Activated CD4-positive, alpha-beta T cell treated with anti-CD3 and anti-CD28 coated beads for 36 hours (primary cell): ENCODE measurements around the gene RGS7. TPM values are rescaled to one million over a fixed set of nuclear protein-coding genes. Genes with fewer than 3 reads are reported as not detected.

Experiments
- ATAC-seq: fragments of 200-7000 bp; cut with Tn5 transposase; one replicate; pipeline ENCODE4 v1.10.0; 2021; ENCODE audit warnings: mild to moderate bottlenecking, moderate library complexity
- CTCF ChIA-PET: fragments of 350-600 bp; sonication (Branson Sonifier 250); formaldehyde crosslinking; loops from one replicate; lab custom pipeline; 2021; ENCODE audit warnings: antibody characterized with exemption; lab: Charles Lee
- POLR2A ChIA-PET: fragments of 350-600 bp; sonication (Branson Sonifier 250); formaldehyde crosslinking; loops from one replicate; lab custom pipeline; 2021; ENCODE audit warnings: antibody characterized with exemption, inconsistent platforms; lab: Charles Lee
- DNase-seq: peaks from one replicate; pipeline ENCODE4 v3.0.0-alpha.2; 2020
- H3K27ac Mint-ChIP-seq: one replicate; pipeline ENCODE4 v1.8.0; 2021; ENCODE audit warnings: mixed read lengths
- H3K27me3 Mint-ChIP-seq: one replicate; pipeline ENCODE4 v1.8.0; 2021; ENCODE audit warnings: mixed read lengths
- H3K36me3 Mint-ChIP-seq: one replicate; pipeline ENCODE4 v1.8.0; 2021; ENCODE audit warnings: low read depth, mixed read lengths
- H3K4me1 Mint-ChIP-seq: one replicate; pipeline ENCODE4 v1.8.0; 2021; ENCODE audit warnings: mixed read lengths
- H3K4me3 Mint-ChIP-seq: one replicate; pipeline ENCODE4 v1.8.0; 2021; ENCODE audit warnings: mild to moderate bottlenecking, moderate library complexity, mixed read lengths
- H3K9me3 Mint-ChIP-seq: one replicate; pipeline ENCODE4 v1.8.0; 2021; ENCODE audit warnings: low read depth, mixed read lengths
- intact Hi-C, 2 experiments: fragments of 100-400 bp; cut with DNase I in 1 of 2; cut with micrococcal nuclease in 1 of 2; formaldehyde crosslinking; loops; one replicate each; pipeline versions ENCODE4 v1.14.2 to v1.15.1; 2022 to 2024; cut with DNase I, micrococcal nuclease
- total RNA-seq, 2 experiments: library from RNA; stranded (reverse); gene quantifications; one replicate each; pipeline ENCODE4 v1.2.3, GENCODE V29; 2021

RGS7 gene
- total RNA-seq, 2 experiments from 2014 or later: not detected

DNA sequence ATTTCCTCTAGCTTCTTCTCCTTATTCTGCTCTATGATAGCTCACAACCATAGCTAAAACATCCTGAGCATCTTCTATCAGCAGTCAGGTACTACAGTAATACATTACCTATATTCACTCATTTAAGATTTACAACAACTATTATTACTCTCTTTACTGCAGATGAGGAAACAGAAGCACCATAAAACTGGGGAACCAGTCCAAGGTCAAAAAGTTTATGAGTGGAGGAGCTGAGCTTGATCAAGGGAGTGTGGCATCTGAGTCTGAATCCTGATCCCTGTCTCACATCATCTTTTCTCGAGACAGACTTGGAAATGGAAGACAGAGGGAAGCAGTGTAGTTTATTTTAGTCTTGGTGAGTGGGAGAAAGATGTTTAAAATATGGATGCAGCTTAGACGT, 288.6 kb downstream of the RGS7 start:
- peaks cover 2% of the 10 kb centered on the region for H3K9me3 Mint-ChIP-seq
- no peaks in the 10 kb centered on the region for H3K4me1 Mint-ChIP-seq
- ATAC-seq (no peak), DNase-seq (no peak)
- POLR2A ChIA-PET: no interaction called here
- no peak overlapping the region for H3K4me3 Mint-ChIP-seq
- intact Hi-C loops: no loop called here
- no peaks in the 10 kb centered on the region for H3K27me3 Mint-ChIP-seq
- CTCF ChIA-PET: no interaction called here
- no peaks in the 10 kb centered on the region for H3K36me3 Mint-ChIP-seq
- no peak overlapping the region for H3K27ac Mint-ChIP-seq

GRCh38 chr1:241063276-241063675, 293.7 kb downstream of the RGS7 start:
- Mint-ChIP-seq H3K27me3 (no peaks in the 10 kb centered on the region), H3K27ac (no peak overlapping the region), H3K4me1 (no peaks in the 10 kb centered on the region), H3K9me3 (peaks cover 13% of the 10 kb centered on the region), H3K4me3 (no peak overlapping the region), H3K36me3 (no peaks in the 10 kb centered on the region)
- intact Hi-C loops: no loop called here
- ATAC-seq (no peak), DNase-seq (no peak)
- ChIA-PET CTCF (no interaction called here), POLR2A (no interaction called here)

- Mint-ChIP-seq H3K27ac (no peak overlapping the region), H3K27me3 (no peaks in the 10 kb centered on the region), H3K4me1 (no peaks in the 10 kb centered on the region), H3K4me3 (no peak overlapping the region), H3K36me3 (no peaks in the 10 kb centered on the region), H3K9me3 (peaks cover 13% of the 10 kb centered on the region)
- POLR2A ChIA-PET: no interaction called here
- CTCF ChIA-PET: interaction anchor here (0.7 kb wide), 1 partner anchor 1810 kb away, joined by 3 read pairs; no protein-coding TSS in a partner anchor
- intact Hi-C loops: no loop called here
- no peak for ATAC-seq
- DNase-seq: no peak
Measured at GRCh38 chr1:241061062-241061461, 295.9 kb downstream of the RGS7 start.

DNA sequence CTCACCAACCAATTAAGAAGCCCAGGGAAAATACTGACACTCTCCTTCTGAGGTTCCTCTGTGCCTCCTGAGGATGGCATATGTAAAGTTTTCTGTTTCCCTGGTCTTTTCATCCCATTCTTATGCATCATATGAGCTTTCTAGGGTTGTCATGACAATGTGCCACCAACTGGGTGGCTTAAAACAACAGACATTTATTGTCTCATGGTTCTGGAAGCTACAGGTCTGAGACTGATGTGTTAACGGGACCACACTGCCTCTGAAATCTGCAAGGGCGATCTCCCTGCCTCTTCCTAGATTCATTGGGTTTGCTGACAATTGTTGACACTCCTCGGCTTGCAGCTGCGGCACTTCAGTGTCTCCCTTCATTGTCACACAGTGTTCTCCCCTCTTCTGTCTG, 308.4 kb downstream of the RGS7 start:
- Mint-ChIP-seq H3K36me3 (no peaks in the 10 kb centered on the region), H3K4me3 (no peak overlapping the region), H3K27me3 (no peaks in the 10 kb centered on the region), H3K9me3 (no peaks in the 10 kb centered on the region), H3K4me1 (no peaks in the 10 kb centered on the region), H3K27ac (no peak overlapping the region)
- no peak for DNase-seq
- no peak for ATAC-seq
- POLR2A ChIA-PET: no interaction called here
- intact Hi-C loops: no loop called here
- CTCF ChIA-PET: no interaction called here

DNA sequence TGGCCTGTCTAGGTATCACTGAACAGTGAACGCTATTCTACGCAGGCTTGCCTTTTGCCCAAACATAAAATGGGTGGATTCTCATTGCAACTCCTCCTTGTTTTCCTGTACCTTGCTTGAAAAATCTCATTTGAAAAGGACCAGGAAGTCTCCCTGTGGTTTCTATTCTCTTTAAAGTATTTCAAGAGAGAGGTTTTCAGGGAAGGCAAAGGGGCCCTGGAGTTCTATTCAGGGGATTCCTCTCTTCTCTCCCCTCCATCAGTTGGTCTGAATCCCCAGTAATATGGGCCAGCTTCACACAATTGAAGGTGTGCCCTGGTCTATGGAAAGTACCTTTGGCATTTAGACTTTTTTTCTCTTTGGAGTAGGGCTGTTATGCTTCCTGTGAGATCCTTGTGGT, 311.3 kb downstream of the RGS7 start:
- Mint-ChIP-seq H3K4me3 (no peak overlapping the region), H3K27ac (no peak overlapping the region), H3K36me3 (no peaks in the 10 kb centered on the region), H3K9me3 (peaks cover 1% of the 10 kb centered on the region), H3K27me3 (no peaks in the 10 kb centered on the region), H3K4me1 (no peaks in the 10 kb centered on the region)
- DNase-seq (no peak), ATAC-seq (no peak)
- intact Hi-C loops: no loop called here
- POLR2A ChIA-PET: no interaction called here
- CTCF ChIA-PET: interaction anchor here (0.8 kb wide), 1 partner anchor 1920 kb away, joined by 3 read pairs; no protein-coding TSS in a partner anchor

DNA sequence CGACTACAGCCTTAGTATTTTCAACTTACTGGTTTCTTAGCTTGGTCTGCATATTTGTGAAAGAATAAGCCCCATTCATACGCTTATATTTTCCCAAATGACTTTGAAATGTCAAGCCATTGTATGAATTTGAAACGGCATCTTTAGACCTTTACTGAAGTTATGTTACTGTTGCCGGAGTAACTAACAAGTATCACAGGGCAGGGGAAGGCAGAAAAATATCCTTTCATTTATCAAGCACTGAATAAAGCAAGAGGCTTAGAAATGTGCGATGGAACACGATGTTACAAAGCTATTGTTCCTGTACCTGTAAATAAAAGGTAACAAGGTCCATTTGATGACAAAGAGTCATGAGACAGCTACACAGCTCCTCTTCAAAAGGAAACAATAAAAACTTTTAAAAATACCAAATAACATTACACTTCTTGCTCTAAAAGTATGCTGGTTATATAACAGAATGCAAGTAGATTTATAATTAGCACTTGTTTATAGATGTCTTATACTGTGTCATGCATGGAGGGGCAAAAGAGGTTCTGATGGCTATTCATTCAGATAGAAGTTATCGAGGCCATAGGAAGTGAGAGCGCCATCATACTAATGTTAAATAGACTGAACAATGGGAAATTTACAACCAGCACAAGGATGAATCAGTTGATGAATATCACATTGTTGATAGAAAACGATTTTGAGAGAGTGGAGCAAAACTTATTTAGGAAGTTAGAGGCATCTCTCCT, 322.6 kb downstream of the RGS7 start:
- peaks cover 8% of the 10 kb centered on the region for H3K9me3 Mint-ChIP-seq
- ATAC-seq: no peak
- CTCF ChIA-PET: no interaction called here

DNA sequence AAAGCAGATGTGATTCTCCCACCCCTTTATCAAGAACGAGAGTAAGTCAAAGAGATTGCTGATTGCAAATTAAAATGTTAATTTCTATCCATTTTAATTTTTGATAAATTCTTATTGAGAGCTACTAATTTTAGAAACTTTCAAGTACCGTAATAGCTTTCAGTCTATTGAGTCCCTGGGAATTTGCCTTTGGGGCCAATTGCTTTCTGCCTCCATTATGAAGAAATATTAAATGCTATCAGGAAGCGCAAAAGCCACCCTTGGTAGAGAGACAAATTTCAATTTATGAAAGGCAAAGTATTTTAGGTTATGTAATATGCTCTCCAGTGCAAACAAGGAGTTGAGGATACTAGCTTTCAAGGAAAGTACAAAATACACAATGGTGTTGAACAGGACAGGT, 332.2 kb downstream of the RGS7 start:
- Mint-ChIP-seq H3K9me3 (peaks cover 10% of the 10 kb centered on the region), H3K36me3 (no peaks in the 10 kb centered on the region), H3K27ac (no peak overlapping the region), H3K27me3 (no peaks in the 10 kb centered on the region), H3K4me1 (no peaks in the 10 kb centered on the region), H3K4me3 (no peak overlapping the region)
- CTCF ChIA-PET: no interaction called here
- no peak for ATAC-seq
- no peak for DNase-seq
- POLR2A ChIA-PET: no interaction called here
- intact Hi-C loops: no loop called here

More for the DNA sequence above, 322.6 kb downstream of the RGS7 start:
- no peaks in the 10 kb centered on the region for H3K36me3 Mint-ChIP-seq
- H3K4me3 Mint-ChIP-seq: no peak overlapping the region
- no peak overlapping the region for H3K27ac Mint-ChIP-seq
- POLR2A ChIA-PET: no interaction called here
- no peaks in the 10 kb centered on the region for H3K4me1 Mint-ChIP-seq
- H3K27me3 Mint-ChIP-seq: peaks cover 2% of the 10 kb centered on the region
- intact Hi-C loops: no loop called here
- no peak for DNase-seq

- Mint-ChIP-seq H3K4me3 (no peak overlapping the region), H3K9me3 (peaks cover 19% of the 10 kb centered on the region), H3K27me3 (no peaks in the 10 kb centered on the region), H3K4me1 (no peaks in the 10 kb centered on the region), H3K36me3 (no peaks in the 10 kb centered on the region), H3K27ac (no peak overlapping the region)
- DNase-seq (no peak), ATAC-seq (no peak)
- ChIA-PET CTCF (no interaction called here), POLR2A (no interaction called here)
- intact Hi-C loops: no loop called here
Measured at GRCh38 chr1:241022366-241022765, 334.6 kb downstream of the RGS7 start.

DNA sequence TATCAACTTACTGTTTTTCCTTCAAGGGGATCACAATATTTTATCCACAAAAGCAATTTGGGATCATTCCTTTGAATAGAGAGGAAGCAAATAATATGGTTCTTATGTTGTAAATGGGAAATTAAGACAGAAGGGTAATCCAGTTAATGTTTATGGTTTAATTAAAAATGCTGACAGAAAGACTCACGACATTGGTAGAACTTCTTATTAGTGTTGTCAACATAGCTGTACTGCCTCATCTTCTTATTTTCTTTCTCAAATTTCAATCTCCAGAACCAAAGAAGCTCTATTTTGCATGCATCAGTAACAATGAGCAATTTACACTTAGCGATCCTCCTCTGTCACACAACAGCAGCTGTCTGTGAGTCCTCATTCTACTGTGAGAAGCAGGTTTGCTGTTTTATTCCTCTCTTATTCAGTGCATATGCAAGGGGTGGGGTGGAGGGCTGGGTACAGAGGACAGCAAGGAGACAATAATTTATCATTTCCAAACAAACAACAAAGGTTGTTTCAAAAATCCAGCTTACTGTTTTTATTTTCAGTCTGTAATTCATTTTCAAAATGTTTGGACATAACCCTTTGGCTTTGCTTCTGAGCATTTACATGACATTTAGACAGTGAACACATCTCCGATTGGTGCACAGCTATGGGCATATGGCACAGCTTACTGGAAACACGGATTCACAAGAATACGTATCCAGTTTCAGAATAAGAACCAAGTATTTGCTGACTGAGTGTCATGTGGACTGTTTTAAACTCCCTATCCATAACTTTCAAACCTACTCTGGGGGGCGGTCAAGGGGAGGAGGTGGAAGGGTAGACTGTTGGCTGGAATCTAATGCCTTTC, 335.9 kb downstream of the RGS7 start:
- ChIA-PET POLR2A (no interaction called here), CTCF (no interaction called here)
- no peak for DNase-seq
- no peak overlapping the region for H3K4me3 Mint-ChIP-seq
- peaks cover 24% of the 10 kb centered on the region for H3K9me3 Mint-ChIP-seq
- no peaks in the 10 kb centered on the region for H3K36me3 Mint-ChIP-seq
- no peak for ATAC-seq
- H3K27me3 Mint-ChIP-seq: no peaks in the 10 kb centered on the region
- no peak overlapping the region for H3K27ac Mint-ChIP-seq
- intact Hi-C loops: no loop called here
- H3K4me1 Mint-ChIP-seq: no peaks in the 10 kb centered on the region

GRCh38 chr1:241012708-241013340, 344.2 kb downstream of the RGS7 start:
- no peaks in the 10 kb centered on the region for H3K4me1 Mint-ChIP-seq
- intact Hi-C loops: loop anchor here in 1 of 2 experiments (10.0 kb wide), 1 partner anchor 58 kb away; no protein-coding TSS in a partner anchor
- ChIA-PET CTCF (no interaction called here), POLR2A (no interaction called here)
- H3K36me3 Mint-ChIP-seq: no peaks in the 10 kb centered on the region
- DNase-seq (no peak), ATAC-seq (no peak)
- H3K4me3 Mint-ChIP-seq: no peak overlapping the region
- no peak overlapping the region for H3K27ac Mint-ChIP-seq
- peaks cover 14% of the 10 kb centered on the region for H3K9me3 Mint-ChIP-seq
- no peaks in the 10 kb centered on the region for H3K27me3 Mint-ChIP-seq

DNA sequence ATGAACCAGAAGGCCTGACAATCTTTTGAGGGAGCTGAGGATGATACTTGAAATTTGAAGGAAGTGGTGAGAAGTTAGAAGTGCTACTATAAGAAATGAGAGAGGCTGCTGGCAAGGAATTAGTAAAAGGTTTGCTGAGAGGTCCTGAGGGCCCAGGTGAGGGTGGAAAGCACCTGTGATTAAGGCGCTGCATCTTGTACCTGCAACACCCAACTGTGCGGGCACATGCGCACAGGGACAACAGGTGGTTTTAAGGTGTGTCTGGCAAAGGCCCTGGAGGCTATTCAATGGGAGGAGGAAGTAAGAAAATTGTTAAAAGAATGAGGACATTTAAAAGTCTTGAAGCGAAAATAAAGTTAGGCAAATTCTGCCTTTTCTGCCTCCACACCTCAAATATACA, 349.3 kb downstream of the RGS7 start:
- CTCF ChIA-PET: no interaction called here
- H3K4me1 Mint-ChIP-seq: no peaks in the 10 kb centered on the region

More for the DNA sequence above, 349.3 kb downstream of the RGS7 start:
- intact Hi-C loops: no loop called here
- H3K27me3 Mint-ChIP-seq: no peaks in the 10 kb centered on the region
- H3K27ac Mint-ChIP-seq: no peak overlapping the region
- no peaks in the 10 kb centered on the region for H3K36me3 Mint-ChIP-seq
- H3K9me3 Mint-ChIP-seq: peaks cover 9% of the 10 kb centered on the region
- no peak for ATAC-seq
- POLR2A ChIA-PET: no interaction called here
- H3K4me3 Mint-ChIP-seq: no peak overlapping the region
- no peak for DNase-seq
